HG03571 (cell line): ENCODE results near the gene ATG2A.

Source experiments
- ATAC-seq: cut with Tn5 transposase; IDR thresholded peaks from one replicate; pipeline ENCODE4 v1.9.1; 2021; ENCODE audit not compliant: unreplicated experiment

ATG2A gene

GRCh38 chr11:64905516-64906313 is 11.3 kb downstream of the ATG2A start:
- ATAC-seq: no peak

DNA sequence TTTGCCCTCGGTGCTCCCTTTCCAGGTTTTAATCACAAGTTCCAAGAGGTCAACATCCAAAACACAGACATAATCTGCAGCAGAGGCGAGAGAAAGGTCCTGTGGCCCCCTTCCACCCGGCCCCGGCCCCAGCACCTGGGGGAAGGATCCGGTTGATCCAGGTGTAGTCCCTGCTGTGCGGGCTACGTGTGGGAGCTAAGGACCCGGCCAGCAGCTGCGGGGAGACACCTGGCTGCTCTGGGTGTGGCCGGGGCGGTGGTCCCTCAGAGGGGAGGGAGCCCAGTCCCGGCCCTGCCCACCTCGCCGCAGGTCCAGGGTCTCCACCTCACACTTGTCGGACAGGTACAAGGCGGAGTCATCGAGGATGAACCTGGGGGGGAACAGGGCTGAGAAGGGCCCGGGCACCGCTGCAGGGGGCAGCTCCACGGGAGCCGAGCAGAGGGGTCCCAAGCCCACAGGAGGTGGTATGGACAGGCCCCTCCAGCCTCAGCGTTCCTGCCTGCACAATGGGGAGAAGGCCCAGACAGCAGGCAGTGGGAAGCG is 13.6 kb downstream of the ATG2A start:
- ATAC-seq: no peak

DNA sequence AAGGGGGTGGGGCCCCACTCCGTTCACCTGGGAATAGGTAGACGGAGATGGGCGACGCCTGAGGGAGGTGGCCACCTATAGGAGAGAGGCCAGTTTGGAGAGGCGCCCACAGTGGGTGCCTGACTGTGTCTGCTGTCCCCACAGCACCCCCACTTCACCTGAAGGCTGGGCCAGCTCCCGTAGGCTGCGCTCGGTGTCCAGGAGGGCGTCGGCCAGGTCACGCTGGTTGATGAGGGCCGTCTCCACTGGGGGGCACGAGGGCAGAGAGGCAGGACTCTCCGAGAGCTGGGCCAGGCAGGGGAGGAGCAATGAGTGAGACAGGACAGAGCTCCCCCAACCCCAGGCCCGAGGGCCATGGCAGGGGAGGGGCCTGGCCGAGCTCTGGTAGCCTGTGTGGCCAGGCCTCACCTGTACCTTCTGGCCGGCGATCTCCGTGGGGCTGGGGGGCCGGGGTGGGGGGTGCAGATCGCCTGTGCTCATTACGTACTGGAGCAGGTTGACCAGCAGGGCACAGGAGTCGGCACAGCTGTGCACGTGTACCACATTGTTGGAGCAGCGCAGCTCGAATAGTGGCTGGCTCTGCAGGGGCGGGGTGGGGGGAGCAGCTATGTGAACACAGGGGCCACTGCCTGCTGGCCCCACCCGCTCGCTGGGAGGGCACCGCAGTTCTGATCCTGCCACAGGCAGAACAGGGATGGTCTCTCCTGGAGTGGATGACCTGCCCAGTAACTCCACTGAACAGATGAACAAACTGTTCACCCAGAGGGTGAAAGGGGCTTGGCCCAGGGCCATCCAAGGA is 14.7 kb downstream of the ATG2A start:
- no peak for ATAC-seq

DNA sequence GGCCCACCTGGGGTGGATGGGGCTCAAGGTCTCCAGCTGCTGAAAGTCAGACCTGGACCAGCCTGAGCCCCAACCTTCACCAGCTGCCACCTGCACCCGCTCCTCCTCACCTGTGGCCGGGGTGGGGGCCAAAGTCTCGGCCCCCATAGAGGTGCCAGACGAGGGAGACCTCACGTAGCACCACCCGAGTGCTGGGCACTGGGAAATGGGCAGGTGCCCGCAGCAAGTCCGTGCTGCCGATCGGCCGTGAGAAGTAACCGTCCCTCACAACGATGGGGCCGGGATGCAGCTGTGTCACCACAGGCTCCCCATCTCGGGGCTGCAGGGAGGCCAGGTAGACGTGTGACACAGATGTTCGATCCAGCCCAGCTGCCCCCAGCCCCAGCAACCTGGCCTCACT is 16.2 kb downstream of the ATG2A start:
- no peak for ATAC-seq

DNA sequence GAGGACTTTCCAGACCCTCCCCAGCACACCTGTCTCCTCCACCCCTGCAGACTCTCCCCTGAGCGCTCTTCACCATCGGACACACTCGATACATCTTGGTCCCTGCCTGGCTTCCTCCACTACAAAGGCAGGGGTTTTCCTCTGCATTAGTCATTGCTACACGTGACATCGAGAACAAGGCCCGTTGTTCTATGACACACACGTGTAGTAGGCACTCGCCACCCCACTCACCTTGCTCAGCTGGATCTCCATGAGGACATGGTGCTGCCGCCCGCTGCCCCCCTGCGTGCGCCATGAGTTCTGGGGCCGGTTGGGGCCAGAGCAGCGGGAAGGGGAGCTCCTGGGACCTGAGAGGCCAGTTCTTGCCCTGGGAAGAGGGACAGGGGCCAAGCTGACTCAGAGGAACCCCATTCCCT is 16.7 kb downstream of the ATG2A start:
- ATAC-seq: no peak

DNA sequence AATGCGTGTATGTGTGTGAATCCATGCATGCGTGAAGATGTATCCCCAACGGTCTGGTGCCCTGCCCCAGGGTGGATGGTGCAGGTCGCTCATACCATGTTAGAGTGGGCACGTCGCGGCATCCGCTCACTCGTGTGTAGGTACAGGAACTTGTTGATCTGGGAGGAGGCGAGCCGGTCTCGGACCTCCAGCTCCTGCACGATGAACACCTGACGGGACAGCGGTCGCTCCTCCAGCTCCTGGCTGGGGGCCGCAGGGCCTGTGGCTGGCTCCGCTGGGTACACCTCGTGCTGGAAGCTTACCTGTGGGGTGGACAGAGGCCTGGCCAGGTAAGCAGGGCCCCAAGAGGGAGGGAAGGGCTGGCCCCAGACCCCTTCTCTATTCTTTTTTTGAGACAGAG is 18.5 kb downstream of the ATG2A start:
- no peak for ATAC-seq

GRCh38 chr11:64898076-64898445 is 18.9 kb downstream of the ATG2A start:
- ATAC-seq: no peak

- no peak for ATAC-seq
Observed at GRCh38 chr11:64897381-64898075, 19.5 kb downstream of the ATG2A start.

GRCh38 chr11:64896448-64897022 is 20.5 kb downstream of the ATG2A start:
- no peak for ATAC-seq

DNA sequence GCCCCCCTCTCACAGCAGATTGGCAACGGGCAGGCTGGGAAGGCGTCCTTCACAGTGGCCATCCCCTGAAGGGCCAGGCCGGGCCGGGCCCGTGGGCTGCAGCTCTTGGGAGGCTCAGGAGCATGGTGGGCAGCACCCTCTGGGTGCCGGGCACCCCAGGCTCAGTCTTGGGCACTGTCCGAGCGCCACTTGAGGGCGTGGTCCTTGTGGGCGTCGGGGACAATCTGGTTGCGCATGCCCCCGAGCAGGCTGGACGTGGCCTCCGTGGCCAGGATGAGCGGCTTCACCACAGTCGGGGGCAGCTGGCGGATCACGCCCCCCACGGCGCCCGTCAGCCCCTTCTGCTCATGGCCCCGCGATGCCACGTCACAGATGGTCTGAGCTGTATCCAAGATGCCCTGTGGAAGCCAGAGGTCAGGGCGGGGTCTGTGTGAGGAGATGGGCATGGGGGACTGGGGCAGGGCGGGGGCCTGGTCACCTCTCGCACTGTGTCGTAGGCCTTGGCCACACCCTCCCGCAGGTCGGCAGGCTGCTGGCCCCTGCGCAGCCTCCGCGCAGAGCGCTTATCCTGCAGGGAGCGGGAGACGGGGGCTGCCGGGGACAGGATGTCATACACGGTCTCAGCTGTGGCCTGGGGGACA is 22.1 kb downstream of the ATG2A start:
- no peak for ATAC-seq

DNA sequence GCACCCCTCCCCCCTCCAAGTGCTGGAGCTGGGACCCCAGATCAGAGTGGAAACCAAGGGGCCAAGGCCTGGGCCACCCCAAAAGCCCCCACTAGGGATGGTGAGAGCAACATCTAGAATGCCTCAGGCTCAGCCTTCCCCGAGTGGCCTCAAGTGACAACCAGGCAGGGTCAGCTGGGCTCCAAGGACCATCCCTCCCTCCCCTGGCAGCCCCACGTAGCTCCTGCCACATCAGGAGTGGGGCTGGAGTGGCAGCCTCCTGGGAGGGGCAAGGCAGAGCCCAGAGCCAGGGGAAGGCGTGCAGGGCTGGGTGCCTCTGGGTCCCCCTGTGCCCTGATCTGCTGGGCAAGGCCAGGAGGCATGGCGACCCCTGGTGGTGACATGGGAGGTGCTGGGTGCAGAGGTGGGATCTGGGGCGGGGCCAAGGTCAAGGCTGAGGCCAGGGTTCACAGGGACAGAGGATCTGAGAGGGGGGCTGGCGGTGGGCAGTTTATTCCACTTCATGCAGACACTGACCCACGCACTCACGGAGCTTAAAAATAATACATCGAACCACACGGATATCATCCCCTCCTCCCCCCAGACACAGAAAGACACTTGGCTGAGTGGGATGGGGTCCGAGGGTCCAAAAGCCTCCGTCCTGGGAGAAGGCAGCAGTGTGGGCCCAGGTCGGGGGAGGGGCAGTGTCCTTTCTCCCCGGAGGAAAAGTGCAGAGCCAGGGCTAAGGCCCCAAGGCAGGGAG is 22.8 kb downstream of the ATG2A start:
- ATAC-seq: no peak

DNA sequence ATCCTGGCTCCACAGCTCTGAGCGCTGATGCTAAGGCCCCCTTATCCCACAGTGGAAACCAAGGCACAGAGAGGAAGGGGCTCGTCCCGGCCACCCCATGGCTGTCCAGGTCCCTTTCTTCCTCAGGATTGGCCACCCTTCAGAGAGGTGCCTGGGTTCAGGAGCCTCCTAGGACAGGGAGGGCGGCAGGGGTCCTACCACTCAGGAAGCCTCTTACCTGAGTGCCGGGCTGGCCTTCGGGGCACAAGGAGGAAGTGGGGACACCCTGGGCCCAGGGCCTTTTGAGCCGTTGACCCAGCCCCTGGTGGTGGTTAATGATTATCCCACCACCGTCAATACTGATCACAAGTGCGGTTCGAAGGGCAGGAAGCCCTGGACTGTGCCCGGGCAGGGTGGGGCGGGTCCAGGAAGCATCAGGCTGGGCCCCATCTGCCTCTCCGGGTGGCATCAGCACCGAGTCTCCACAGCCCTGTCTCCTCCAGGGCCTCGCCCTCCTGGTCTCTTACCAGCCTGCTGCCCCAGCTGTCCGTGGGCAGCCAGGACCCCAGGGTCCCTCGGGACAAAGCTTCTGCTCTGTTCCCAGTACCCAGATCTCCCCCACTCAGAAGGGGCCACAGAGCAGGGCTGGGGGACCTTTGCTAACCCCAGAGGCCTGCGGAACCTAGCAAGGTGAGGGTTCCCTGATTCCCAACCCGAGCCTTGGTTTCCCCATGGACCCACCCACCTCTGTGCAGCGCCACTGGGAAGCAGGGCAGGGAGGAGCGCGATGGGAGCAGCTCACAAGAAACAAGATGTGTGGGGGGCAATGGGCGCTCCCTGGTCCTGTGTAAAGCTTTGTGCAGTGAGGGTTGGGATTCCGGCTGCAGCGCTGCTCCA is 23.6 kb downstream of the ATG2A start:
- ATAC-seq: no peak

DNA sequence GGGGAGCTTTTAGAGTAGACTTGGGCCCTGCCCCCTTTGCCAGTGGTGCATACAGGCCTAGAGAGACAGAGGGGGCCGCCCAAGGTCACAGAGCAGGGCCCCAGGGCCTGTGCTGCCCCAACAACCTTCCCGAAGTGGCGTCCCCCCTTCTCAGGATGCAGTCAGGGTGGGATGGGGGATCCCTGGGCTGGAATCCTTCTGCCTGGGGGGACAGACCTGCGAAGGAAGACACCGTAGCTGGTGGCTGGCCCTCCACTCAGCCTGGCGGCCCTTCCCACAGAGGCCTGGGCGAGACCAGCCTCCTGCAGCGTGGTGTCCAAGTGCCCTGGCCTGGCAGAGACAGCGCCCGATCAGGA is 24.2 kb downstream of the ATG2A start:
- ATAC-seq: no peak

GRCh38 chr11:64892411-64892831 is 24.6 kb downstream of the ATG2A start:
- no peak for ATAC-seq

DNA sequence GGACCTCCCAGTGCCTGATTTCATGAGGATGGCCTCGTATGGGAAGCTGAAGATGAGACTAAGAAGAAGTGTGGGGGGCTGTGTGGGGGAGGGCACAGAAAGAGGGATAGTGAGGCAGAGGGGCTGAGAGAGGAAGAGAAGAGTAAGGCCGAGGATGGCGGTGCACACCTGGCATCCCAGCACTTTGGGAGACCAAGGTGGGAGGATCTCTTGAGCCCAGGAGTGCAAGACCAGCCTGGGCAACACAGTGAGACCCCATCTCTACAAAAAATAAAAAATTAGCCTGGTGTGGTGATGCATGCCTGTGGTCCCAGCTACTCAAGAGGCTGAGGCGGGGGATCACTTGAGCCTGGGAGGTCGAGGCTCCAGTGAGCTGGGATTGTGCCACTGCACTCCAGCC is 25.1 kb downstream of the ATG2A start:
- ATAC-seq: no peak

DNA sequence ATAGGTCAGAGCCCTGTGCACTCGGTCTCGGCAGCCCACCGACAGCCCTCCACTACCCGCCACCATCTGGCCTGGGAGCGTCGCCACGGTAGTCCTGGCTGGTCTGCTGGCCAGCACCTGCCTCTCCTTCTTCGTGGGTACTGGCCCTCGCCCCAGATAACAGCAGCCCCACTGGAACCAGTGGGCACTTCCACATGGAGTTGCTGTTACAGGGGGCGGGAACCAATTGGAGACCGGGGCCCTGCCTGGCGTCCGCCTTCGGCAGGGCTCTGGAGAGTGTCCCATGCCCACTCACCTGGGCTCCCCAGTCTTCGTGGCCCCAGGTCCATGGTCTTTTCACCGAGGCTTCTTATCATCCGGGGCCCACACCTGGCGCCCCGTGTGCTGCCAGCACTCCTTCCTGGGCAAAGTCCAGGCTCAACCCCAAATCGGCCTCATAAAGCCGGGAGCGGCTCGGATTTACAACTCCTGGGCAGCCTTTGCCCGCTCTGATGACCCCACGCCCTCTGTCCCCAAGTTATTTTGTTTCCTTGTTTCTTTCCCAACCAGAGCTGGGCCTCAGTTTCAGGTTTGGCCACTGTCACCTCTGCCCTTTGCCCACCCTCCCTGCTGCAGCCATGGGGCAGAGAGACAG is 25.7 kb downstream of the ATG2A start:
- ATAC-seq: no peak

DNA sequence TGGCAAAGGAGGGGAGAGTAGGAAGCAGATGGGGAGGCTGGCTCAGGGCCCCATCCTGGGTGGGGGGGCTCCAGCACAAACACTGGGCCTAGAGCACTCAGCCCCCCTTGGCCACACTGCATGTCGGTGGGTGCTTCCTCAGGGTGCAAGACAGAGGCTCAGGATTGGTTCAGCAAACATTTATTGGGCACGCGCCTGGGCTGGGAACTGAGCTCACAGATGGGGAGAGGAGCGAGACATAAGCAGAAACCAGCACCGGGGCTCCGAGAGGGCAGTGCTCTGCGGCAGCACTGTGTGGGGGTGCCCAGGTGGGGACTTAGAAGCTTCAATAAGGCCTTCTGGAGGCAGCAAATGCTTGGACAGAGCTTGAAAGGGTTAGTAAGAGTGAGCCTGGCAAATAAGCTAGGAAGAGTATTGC is 26.5 kb downstream of the ATG2A start:
- no peak for ATAC-seq

DNA sequence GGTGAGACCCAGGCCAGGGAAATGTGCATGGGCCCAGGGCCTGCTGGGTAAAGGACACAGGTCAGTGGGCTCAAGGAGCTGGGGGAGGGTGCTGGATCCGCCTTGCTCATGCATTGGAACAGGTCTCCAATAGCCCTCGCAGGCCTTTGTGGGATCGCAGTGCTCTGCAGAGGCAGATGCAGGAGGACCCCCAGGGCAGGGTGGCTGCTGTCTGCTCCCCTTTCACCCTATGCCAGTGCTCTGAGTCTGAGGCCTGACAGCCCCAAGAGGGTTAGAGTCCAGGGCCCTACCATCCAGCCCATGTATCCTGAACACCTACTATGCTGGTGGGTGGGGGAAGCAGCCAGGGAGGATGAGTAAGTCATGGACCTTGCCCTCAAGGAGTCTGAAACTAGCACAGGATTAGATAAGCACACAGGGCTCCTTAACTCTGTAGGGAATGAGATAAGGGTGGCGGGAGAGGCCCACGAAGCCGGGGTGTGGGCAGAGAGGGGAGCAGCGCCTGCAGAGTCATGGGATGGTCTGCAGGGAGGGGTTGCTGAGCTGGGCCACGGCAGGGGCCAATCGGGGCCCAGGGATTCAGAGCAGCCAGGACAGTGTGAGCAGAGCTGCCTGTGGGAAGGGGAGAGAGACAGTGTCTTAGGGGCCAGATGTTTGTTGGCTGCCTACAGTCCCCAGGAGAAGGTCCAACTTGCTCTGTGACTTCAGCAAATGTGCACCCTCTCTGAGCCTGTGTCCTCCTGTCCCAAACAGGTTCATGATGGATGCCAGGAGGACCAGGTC is 28.1 kb downstream of the ATG2A start:
- ATAC-seq: no peak
